Measurements from ENCODE around the gene LRPPRC. TPM values are rescaled to one million over a fixed set of nuclear protein-coding genes. Genes with fewer than 3 reads are reported as not detected.

LRPPRC gene
- total and polyA plus RNA-seq, 9 of the 15 experiments (the other 6 are each of a cell fraction or from before 2014, with no cell fraction given) = 41.5 to 214 (median 138) TPM

DNA sequence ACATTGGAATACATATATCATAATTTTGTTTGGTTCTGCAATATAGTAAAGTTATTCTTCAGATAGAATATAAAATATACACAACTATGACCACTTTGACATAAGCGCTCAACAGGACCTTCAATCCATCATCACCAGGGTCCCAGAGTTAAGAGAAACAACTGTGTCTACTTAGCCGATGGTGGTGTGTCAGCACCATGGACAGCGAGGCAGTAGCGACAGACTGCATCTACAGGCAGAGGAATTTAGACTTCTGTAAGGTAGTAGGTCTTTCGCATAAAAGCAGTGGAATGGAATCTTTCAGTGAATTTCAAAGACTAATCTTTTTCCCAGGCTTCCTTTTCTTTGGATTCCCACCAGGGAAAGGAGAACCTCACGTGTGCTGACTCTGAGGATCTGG, 20.5 kb upstream of the LRPPRC start:
- H3K9ac ChIP-seq (ENCODE audit: insufficient read depth in 1 of 2, low read depth in 2 of 2, low read length in 2 of 2) = no peak overlapping the region
- peak; percentile 71 for FAIRE-seq
- TF ChIP-seq, protein P1, sequence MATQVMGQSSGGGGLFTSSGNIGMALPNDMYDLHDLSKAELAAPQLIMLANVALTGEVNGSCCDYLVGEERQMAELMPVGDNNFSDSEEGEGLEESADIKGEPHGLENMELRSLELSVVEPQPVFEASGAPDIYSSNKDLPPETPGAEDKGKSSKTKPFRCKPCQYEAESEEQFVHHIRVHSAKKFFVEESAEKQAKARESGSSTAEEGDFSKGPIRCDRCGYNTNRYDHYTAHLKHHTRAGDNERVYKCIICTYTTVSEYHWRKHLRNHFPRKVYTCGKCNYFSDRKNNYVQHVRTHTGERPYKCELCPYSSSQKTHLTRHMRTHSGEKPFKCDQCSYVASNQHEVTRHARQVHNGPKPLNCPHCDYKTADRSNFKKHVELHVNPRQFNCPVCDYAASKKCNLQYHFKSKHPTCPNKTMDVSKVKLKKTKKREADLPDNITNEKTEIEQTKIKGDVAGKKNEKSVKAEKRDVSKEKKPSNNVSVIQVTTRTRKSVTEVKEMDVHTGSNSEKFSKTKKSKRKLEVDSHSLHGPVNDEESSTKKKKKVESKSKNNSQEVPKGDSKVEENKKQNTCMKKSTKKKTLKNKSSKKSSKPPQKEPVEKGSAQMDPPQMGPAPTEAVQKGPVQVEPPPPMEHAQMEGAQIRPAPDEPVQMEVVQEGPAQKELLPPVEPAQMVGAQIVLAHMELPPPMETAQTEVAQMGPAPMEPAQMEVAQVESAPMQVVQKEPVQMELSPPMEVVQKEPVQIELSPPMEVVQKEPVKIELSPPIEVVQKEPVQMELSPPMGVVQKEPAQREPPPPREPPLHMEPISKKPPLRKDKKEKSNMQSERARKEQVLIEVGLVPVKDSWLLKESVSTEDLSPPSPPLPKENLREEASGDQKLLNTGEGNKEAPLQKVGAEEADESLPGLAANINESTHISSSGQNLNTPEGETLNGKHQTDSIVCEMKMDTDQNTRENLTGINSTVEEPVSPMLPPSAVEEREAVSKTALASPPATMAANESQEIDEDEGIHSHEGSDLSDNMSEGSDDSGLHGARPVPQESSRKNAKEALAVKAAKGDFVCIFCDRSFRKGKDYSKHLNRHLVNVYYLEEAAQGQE (IDR thresholded peaks at IDR 0.05; ENCODE audit: borderline replicate concordance) = peak; percentile 99
- TF ChIP-seq, protein P1 (CRISPR knock-in tag; IDR thresholded peaks at IDR 0.05; ENCODE audit: low read depth) = peak; percentile 95
- TF ChIP-seq, protein P2, sequence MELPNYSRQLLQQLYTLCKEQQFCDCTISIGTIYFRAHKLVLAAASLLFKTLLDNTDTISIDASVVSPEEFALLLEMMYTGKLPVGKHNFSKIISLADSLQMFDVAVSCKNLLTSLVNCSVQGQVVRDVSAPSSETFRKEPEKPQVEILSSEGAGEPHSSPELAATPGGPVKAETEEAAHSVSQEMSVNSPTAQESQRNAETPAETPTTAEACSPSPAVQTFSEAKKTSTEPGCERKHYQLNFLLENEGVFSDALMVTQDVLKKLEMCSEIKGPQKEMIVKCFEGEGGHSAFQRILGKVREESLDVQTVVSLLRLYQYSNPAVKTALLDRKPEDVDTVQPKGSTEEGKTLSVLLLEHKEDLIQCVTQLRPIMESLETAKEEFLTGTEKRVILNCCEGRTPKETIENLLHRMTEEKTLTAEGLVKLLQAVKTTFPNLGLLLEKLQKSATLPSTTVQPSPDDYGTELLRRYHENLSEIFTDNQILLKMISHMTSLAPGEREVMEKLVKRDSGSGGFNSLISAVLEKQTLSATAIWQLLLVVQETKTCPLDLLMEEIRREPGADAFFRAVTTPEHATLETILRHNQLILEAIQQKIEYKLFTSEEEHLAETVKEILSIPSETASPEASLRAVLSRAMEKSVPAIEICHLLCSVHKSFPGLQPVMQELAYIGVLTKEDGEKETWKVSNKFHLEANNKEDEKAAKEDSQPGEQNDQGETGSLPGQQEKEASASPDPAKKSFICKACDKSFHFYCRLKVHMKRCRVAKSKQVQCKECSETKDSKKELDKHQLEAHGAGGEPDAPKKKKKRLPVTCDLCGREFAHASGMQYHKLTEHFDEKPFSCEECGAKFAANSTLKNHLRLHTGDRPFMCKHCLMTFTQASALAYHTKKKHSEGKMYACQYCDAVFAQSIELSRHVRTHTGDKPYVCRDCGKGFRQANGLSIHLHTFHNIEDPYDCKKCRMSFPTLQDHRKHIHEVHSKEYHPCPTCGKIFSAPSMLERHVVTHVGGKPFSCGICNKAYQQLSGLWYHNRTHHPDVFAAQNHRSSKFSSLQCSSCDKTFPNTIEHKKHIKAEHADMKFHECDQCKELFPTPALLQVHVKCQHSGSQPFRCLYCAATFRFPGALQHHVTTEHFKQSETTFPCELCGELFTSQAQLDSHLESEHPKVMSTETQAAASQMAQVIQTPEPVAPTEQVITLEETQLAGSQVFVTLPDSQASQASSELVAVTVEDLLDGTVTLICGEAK (IDR thresholded peaks at IDR 0.05) = no peak
- TF ChIP-seq, protein P2 (CRISPR knock-in tag; IDR thresholded peaks at IDR 0.05) = 0 out of 2 replicates have a peak, but pooled peaks have one; percentile 28

More for the DNA sequence above, 20.5 kb upstream of the LRPPRC start:
- intact Hi-C loops (cut with micrococcal nuclease) = no loop called here
- in situ Hi-C loops (cut with MboI) = no loop called here
- peak; percentile 37 to 66 (median 43) for DNase-seq (ENCODE audit: extremely low read depth in 1 of 4, low spot score in 3 of 4)
- Histone ChIP-seq H4K20me1 (replicated peaks; ENCODE audit: control insufficient read depth, insufficient read depth, low read length) (no peaks in the 10 kb centered on the region), H3K27ac (ENCODE audit: extremely low read depth, low read depth, low read length) (no peak overlapping the region), H2AFZ (ENCODE audit: low read depth, low read length) (no peak overlapping the region), H3K9me1 (ENCODE audit: control insufficient read depth, insufficient read depth, low read length) (no peaks in the 10 kb centered on the region), H3K4me3 (no peak overlapping the region), H3K27me3 (ENCODE audit: control insufficient read depth in 2 of 2, insufficient read depth in 2 of 2, low read length in 2 of 2) (peaks cover 7% of the 10 kb centered on the region in 2 experiments; a peak in 4 of 5 replicates), H3K4me1 (replicated peaks in 1 of 2; ENCODE audit: control insufficient read depth in 2 of 2, insufficient read depth in 2 of 2, low read length in 2 of 2) (no peaks in the 10 kb centered on the region), H3K36me3 (ENCODE audit: control insufficient read depth, insufficient read depth, low read length) (no peaks in the 10 kb centered on the region), H3K9me3 (replicated peaks; ENCODE audit: control insufficient read depth, insufficient read depth, low read depth, low read length) (no peaks in the 10 kb centered on the region), H3K4me2 (ENCODE audit: insufficient read depth, low read length) (no peak overlapping the region), H3K79me2 (ENCODE audit: control insufficient read depth, insufficient read depth, low read length) (no peaks in the 10 kb centered on the region)
- no TSS peak for BruUV-seq (replicated peaks)
- 4% methylated on average over 6 of the region's 6 CpGs for WGBS (ENCODE audit: insufficient coverage, low coverage, missing lambda C conversion rate)
- ChIA-PET CTCF (ENCODE audit: low intra/inter-chr PET ratio) (no interaction called here), POLR2A (no interaction called here)
- ATAC-seq = peak; percentile 81

Measured in K562 (cell line).